Neural cell (in vitro differentiated cells): ENCODE measurements around the gene TM9SF4. TPM values are rescaled to one million over a fixed set of nuclear protein-coding genes. Genes with fewer than 3 reads are reported as not detected.
A peak's percentile ranks its signal among the peaks of the same experiment; 100 is the strongest.

Source experiments
- H2AFZ ChIP-seq: fragments of 200-600, 300-800 bp; sonication (generic), shearing (Covaris generic); 2 replicates; pipeline ENCODE4 v1.6.0; 2014; ENCODE audit warnings: low read depth, mild to moderate bottlenecking, antibody characterized with exemption, low read length, moderate library complexity
- H3F3A ChIP-seq: fragments of 200-600 bp; shearing (Covaris generic); 2 replicates; pipeline ENCODE4 v1.6.1; 2016; ENCODE audit warnings: mild to moderate bottlenecking, moderate library complexity, mixed read lengths, antibody characterized with exemption, low read length; ENCODE audit not compliant: insufficient read depth, poor library complexity, severe bottlenecking
- H3K27ac ChIP-seq: fragments of 200-600, 300-800 bp; sonication (generic), shearing (Covaris generic); 2 replicates; pipeline ENCODE4 v1.5.1; 2014; ENCODE audit warnings: mild to moderate bottlenecking, low read length, moderate library complexity
- H3K27me3 ChIP-seq: fragments of 300-800, 200-600 bp; sonication (generic), shearing (Covaris generic); 2 replicates; pipeline ENCODE4 v1.6.0; 2014; ENCODE audit warnings: mild to moderate bottlenecking, low read depth, low read length, moderate library complexity; ENCODE audit not compliant: insufficient read depth
- H3K36me3 ChIP-seq: fragments of 300-800, 200-600 bp; sonication (generic), shearing (Covaris generic); 2 replicates; pipeline ENCODE4 v1.5.1; 2014; ENCODE audit warnings: mild to moderate bottlenecking, antibody characterized with exemption, low read length, moderate library complexity; ENCODE audit not compliant: insufficient read depth
- H3K4me2 ChIP-seq: fragments of 300-800, 200-600 bp; sonication (generic), shearing (Covaris generic); 2 replicates; pipeline ENCODE4 v1.6.0; 2014; ENCODE audit warnings: mild to moderate bottlenecking, low read length
- H3K4me3 ChIP-seq: fragments of 300-800, 200-600 bp; sonication (generic), shearing (Covaris generic); 2 replicates; pipeline ENCODE4 v1.5.1; 2014; ENCODE audit warnings: mild to moderate bottlenecking, low read length, moderate library complexity
- H3K79me2 ChIP-seq: fragments of 200-600 bp; shearing (Covaris generic); replicated peaks from 2 replicates; pipeline ENCODE4 v1.6.0; 2014; ENCODE audit warnings: mild to moderate bottlenecking, low read length, moderate library complexity; ENCODE audit not compliant: insufficient read depth
- H3K9ac ChIP-seq: fragments of 300-800, 200-600 bp; sonication (generic), shearing (Covaris generic); 2 replicates; pipeline ENCODE4 v1.6.1; 2016; ENCODE audit warnings: mild to moderate bottlenecking, low read length, mixed read lengths
- H3K9me2 ChIP-seq: fragments of 200-600 bp; shearing (Covaris generic); 2 replicates; pipeline ENCODE4 v1.6.1; 2016; ENCODE audit warnings: mild to moderate bottlenecking, low read length, mixed read lengths; ENCODE audit not compliant: insufficient read depth
- H3K9me3 ChIP-seq: fragments of 200-600, 300-800 bp; sonication (generic), shearing (Covaris generic); 2 replicates; pipeline ENCODE4 v1.6.1; 2016; ENCODE audit warnings: mild to moderate bottlenecking, mixed run types, low read length, moderate library complexity, mixed read lengths
- H4K20me1 ChIP-seq: fragments of 200-600 bp; shearing (Covaris generic); 2 replicates; pipeline ENCODE4 v1.6.1; 2016; ENCODE audit warnings: mild to moderate bottlenecking, mixed run types; ENCODE audit not compliant: insufficient read depth
- CTCF ChIP-seq: fragments of 450-650 bp; IDR thresholded peaks from 2 replicates; pipeline ENCODE4 v1.5.1; 2014; ENCODE audit warnings: antibody characterized with exemption, mild to moderate bottlenecking, moderate library complexity; ENCODE audit not compliant: poor library complexity, severe bottlenecking
- EP300 ChIP-seq: fragments of 450-650 bp; conservative IDR thresholded peaks from 2 replicates; pipeline ENCODE4 v1.6.1; 2014; ENCODE audit warnings: antibody characterized with exemption, mild to moderate bottlenecking, moderate library complexity; ENCODE audit not compliant: poor library complexity, severe bottlenecking
- EZH2 ChIP-seq: fragments of 200-600, 300-800 bp; shearing (Covaris generic), sonication (generic); IDR thresholded peaks from 2 replicates; pipeline ENCODE4 v1.6.1; 2014; ENCODE audit warnings: antibody characterized with exemption, low read length, borderline replicate concordance, mild to moderate bottlenecking; ENCODE audit not compliant: insufficient read depth, poor library complexity, severe bottlenecking
- MXI1 ChIP-seq: fragments of 450-650 bp; conservative IDR thresholded peaks from 2 replicates; pipeline ENCODE4 v1.6.1; 2014; ENCODE audit warnings: antibody characterized with exemption, mild to moderate bottlenecking; ENCODE audit not compliant: poor library complexity, severe bottlenecking
- POLR2AphosphoS5 ChIP-seq: IDR thresholded peaks from 2 replicates; pipeline ENCODE4 v1.6.1; 2012
- RAD21 ChIP-seq: fragments of 450-650 bp; conservative IDR thresholded peaks from 2 replicates; pipeline ENCODE4 v1.6.1; 2014; ENCODE audit warnings: antibody characterized with exemption, mild to moderate bottlenecking, moderate library complexity
- REST ChIP-seq: IDR thresholded peaks from 2 replicates; pipeline ENCODE4 v1.6.1; 2012; ENCODE audit warnings: borderline replicate concordance
- SMC3 ChIP-seq: fragments of 450-650 bp; conservative IDR thresholded peaks from 2 replicates; pipeline ENCODE4 v1.6.1; 2014; ENCODE audit warnings: antibody characterized with exemption, mild to moderate bottlenecking, moderate library complexity; ENCODE audit not compliant: poor library complexity
- TAF1 ChIP-seq: IDR thresholded peaks from 2 replicates; pipeline ENCODE4 v1.6.1; 2012; ENCODE audit warnings: low read depth
- polyA plus RNA-seq: library from polyadenylated mRNA; depleted of rRNA; stranded (reverse); fragments of >200 nt; gene quantifications from 2 replicates; pipeline ENCODE4 v1.2.3, GENCODE V29; 2014

TM9SF4 gene
- polyA plus RNA-seq, 1 donor from 2014 or later: 18.3 TPM

- Histone ChIP-seq H3K9ac (peak overlapping the region; percentile 93), H3K4me2 (no peak overlapping the region), H3K79me2 (peaks cover 84% of the 10 kb centered on the region), H2AFZ (no peak overlapping the region), H3K9me3 (no peaks in the 10 kb centered on the region), H3K27me3 (no peaks in the 10 kb centered on the region), H3F3A (no peaks in the 10 kb centered on the region), H3K27ac (no peak overlapping the region), H3K4me3 (peak overlapping the region; percentile 77), H4K20me1 (peaks cover 5% of the 10 kb centered on the region), H3K36me3 (peaks cover 3% of the 10 kb centered on the region), H3K9me2 (no peaks in the 10 kb centered on the region)
- no peak for TF ChIP-seq TAF1
- no peak for TF ChIP-seq MXI1
- TF ChIP-seq RAD21: no peak
- TF ChIP-seq CTCF: no peak
- TF ChIP-seq SMC3: no peak
- no peak for TF ChIP-seq POLR2AphosphoS5
- no peak for TF ChIP-seq REST
- no peak for TF ChIP-seq EZH2
- no peak for TF ChIP-seq EP300
These were observed 94.9 kb downstream of the TM9SF4 start for GRCh38 chr20:32204205-32205109.

- Histone ChIP-seq H3K79me2 (peaks cover 78% of the 10 kb centered on the region), H3K27ac (no peak overlapping the region), H3K4me2 (peak overlapping the region; percentile 98), H3K27me3 (no peaks in the 10 kb centered on the region), H3K36me3 (no peaks in the 10 kb centered on the region), H3K4me3 (peak overlapping the region; percentile 77), H2AFZ (no peak overlapping the region), H3F3A (no peaks in the 10 kb centered on the region), H3K9me3 (no peaks in the 10 kb centered on the region), H4K20me1 (peaks cover 5% of the 10 kb centered on the region), H3K9ac (peak overlapping the region; percentile 93), H3K9me2 (no peaks in the 10 kb centered on the region)
- TF ChIP-seq MXI1 (no peak), SMC3 (no peak), CTCF (no peak), POLR2AphosphoS5 (no peak), RAD21 (no peak), TAF1 (no peak), REST (no peak), EZH2 (no peak), EP300 (no peak)
These were observed 95.8 kb downstream of the TM9SF4 start for GRCh38 chr20:32205110-32205842.
